Endometrial microvascular endothelial cells (primary cell): ENCODE measurements around the gene GON4L. TPM values are rescaled to one million over a fixed set of nuclear protein-coding genes. Genes with fewer than 3 reads are reported as not detected.
"Not testable (repeated sequence)": the region's sequence is repeated elsewhere in the genome, so short reads cannot be mapped to it uniquely, and the experiment has no call there.

Experiments used
- in situ Hi-C: cut with HindIII; loops from 2 replicates; pipeline ENCODE4 v1.10.0; 2017; ENCODE audit warnings: low sequenced_read_pairs, low pct_unique_long_range_greater_than_20kb; ENCODE audit errors: inconsistent ontology term
- total RNA-seq: library from RNA; depleted of rRNA; stranded (reverse); fragments of >200 nt; gene quantifications from one replicate; pipeline ENCODE4 v1.2.3, GENCODE V29; 2015; ENCODE audit errors: inconsistent ontology term

The GON4L gene
- total RNA-seq, 1 donor from 2014 or later = 19.0 TPM

DNA sequence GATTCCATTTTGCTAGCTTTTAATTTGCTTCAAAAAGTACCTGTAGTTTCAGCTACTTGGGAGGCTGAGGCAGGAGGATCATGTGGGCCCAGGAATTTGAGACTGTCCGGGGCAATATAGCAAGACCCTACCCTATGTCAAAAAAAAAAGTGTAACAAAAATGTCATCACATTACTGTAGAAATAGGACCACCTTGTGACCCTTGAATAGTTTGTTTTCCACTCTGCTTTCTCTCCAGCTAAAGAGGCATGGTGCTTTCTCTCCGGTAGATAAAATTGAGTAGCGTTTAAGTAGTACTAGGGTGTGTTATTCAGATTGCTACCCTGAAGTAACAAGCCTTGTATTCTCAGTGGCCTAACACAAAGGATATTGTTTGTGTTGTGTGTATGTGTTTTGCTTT is 144.4 kb downstream of the GON4L start:
- in situ Hi-C loops = not testable (repeated sequence)

DNA sequence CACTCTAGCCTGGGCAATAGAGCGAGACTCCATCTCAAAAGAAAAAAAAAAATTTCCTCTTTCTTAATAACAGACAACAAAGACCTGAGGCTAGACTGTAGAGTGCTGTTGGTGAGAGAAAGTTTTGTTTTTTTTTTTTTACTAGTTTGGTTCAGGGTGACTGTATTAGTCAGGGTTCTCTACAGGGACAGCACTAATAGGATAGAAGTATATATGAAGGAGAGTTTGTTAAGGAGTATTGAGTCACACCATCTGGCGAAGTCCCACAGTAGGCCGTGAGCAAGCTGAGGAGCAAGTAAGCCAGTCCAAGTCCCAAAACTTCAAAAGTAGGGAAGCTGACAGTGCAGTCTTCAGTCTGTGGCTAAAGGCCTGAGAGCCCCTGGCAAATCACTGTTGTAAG is 145.6 kb downstream of the GON4L start:
- in situ Hi-C loops = not testable (repeated sequence)

DNA sequence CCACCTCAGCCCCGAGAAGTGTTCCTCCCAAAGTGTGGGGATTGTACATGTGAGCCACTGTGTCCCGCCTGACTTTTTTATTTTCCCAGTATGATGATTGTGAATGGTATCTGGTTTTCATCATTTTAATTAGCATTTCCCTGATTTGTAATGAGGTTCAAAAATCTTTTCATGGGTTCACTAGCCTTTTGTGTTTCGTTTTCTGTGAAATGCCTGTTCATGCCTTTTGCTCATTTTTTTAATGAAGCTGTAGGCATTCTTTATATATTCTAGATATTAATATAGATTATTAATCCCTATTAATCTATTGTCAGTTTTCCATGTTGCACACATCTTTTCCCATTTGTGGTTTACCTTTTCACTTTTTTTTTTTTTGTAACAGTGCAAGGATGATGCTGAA is 147.6 kb downstream of the GON4L start:
- in situ Hi-C loops = no loop called here

DNA sequence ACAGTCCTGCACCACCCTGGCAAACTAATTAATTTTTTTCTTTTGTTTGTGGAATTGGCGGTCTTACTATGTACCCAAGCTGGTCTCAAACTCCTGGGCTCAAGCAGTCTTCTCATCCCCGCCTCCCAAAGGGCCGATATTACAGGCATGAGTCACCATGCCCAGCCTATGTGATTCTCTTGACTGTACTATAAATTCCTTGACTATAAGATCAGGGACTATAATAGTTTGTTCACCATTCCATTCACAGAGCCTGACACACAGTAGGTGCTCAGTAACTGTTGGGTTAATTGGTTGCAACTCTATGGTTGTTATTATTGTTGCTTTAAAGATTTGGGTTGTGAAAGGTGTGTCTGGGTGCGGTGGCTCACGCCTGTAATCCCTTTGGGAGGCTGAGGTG is 150.9 kb downstream of the GON4L start:
- in situ Hi-C loops = no loop called here

DNA sequence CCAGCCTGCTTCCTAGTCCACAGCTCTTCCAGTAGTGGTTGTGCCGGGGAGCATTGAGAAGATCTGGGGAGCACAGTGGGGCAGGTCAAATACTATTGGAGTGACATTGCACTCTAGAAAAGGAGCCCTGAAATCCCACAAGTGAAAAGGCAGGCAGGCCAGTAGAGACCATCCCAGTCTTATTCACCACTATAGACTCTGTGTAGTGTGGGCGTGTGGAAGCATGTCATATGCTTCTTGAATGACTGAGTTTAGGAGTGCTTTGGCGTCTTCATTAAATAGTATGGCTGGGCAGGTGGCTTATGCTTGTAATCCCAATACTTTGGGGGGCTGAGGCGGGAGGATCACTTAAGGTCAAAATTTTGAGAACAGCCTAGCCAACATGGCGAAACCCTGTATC is 152.6 kb downstream of the GON4L start:
- in situ Hi-C loops = not testable (repeated sequence)

DNA sequence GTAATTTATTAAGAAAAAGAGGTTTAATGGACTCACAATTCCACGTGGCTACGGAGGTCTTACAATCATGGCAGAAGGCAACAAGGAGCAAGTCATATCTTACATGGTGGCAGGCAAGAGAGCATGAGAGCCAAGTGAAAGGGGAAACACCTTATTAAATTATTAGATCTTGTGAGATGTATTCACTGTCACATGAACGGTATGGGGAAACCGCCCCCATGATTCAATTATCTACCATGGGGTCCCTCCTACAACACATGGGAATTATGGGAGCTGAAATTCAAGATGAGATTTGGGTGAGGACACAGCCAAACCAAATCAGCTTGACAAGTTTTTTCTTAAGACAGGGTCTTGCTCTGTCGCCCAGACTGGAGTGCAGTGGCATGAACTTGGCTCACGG is 153.8 kb downstream of the GON4L start:
- in situ Hi-C loops = no loop called here

DNA sequence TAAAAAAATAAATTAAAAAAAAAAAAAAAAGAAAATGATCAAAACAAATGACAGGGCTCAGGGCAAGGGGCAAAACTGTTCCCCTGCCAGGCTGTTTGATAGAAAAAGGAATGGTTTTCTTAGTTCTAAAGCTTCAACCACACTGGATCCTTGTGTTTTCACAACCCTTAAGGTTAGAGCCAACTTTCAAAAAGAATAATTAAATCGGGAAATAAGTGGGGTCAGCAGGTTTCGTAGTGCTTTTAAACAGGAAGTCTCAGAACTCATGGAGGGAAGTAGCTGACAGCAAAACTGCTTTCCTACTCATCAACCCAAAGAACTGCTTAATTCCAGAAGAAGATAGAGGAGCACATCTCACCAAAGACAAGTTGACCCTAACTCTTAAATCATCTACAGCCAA is 155.3 kb downstream of the GON4L start:
- in situ Hi-C loops = not testable (repeated sequence)

Other genes with a start within 250 kb of the GON4L start
- 14.5 TPM for gene MSTO1, start 247.0 kb downstream of the GON4L start, total RNA-seq
- gene YY1AP1, start 168.4 kb downstream of the GON4L start, total RNA-seq = 28.0 TPM
- gene DAP3, start 168.1 kb downstream of the GON4L start, total RNA-seq = 178 TPM
- gene SYT11, start 2.4 kb upstream of the GON4L start, total RNA-seq = 29.7 TPM
- 22.5 TPM for gene RIT1, start 54.1 kb upstream of the GON4L start, total RNA-seq
- 26.1 TPM for gene KHDC4, start 77.2 kb upstream of the GON4L start, total RNA-seq
- gene RXFP4, start 84.4 kb upstream of the GON4L start, total RNA-seq = not detected
- gene ARHGEF2, start 121.3 kb upstream of the GON4L start, total RNA-seq = 76.7 TPM
- gene SSR2, start 163.7 kb upstream of the GON4L start, total RNA-seq = 728 TPM
- 33.7 TPM for gene UBQLN4, start 196.6 kb upstream of the GON4L start, total RNA-seq
- 67.5 TPM for gene LAMTOR2, start 197.6 kb upstream of the GON4L start, total RNA-seq
- not detected for gene RAB25, start 203.9 kb upstream of the GON4L start, total RNA-seq
- gene MEX3A, start 225.3 kb upstream of the GON4L start, total RNA-seq = 3.3 TPM